ENCODE data around the gene HNRNPC.

DNA sequence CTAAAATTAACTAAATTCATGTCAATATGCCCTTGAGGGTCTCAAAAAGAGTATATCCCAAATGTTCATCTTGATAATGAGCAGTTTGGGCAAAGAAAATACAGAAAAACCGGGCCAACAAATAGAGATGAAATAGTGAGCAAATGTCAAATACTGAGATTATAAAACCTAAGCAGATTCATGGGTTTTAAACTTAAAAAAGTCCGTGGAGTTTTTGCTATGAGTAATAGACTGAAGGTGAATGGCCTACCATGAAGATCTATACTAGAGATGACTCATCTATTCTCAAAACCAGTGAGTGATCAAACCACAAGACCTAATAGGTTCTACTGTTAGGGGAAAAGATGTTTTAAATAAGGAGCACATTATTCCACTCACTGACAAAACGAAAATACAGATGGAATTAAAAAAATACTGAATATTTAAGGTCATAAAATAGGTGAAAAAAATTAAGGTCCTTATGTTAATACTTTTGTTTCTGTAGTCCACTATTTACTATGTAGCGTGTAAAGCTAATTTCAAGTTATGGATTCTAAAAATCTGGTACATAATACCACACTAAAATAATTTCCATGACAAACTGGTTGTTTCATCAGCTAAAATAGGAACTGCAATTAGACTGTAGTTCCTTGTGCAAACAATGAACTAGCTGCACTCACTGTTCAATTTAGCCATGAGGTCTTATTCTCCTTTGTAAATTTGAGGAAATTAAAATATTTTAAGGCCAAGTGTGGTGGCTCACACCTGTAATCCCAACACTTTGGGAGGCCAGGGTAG lies 5.0 kb downstream of the HNRNPC start:
- TF ChIP-seq CTCF (conservative IDR thresholded peaks at IDR 0.05) (no peak), ZFX (IDR thresholded peaks at IDR 0.05) (no peak)
